ENCODE measurements around the gene LHX1.

LHX1 gene

DNA sequence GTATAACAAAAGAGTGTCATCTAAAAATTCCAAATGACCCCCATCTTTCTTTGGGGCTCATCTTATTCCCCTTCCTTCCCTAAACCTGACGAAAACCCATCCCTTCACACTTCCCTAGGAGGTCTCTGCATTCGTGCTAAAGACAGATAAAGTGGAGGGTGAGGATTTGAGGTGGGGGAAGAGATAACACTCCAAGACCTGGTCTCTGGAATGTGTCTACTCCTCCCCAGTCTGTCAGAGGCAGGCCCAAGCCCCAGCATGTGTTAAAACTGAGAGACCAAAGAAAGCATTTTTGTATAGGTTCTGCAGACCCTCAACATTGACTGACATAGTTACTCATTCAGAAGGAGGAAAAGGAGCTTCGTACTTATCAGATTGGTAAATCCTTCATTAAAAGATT lies 11.0 kb upstream of the LHX1 start:
- ATAC-seq = no peak
- TF ChIP-seq SNAI2 (CRISPR knock-in tag; IDR thresholded peaks at IDR 0.05) = no peak
- no peak for TF ChIP-seq TCF4 (CRISPR knock-in tag; IDR thresholded peaks at IDR 0.05; ENCODE audit: borderline replicate concordance)
- TF ChIP-seq ESRRG (CRISPR knock-in tag; IDR thresholded peaks at IDR 0.05) = no peak
- TF ChIP-seq ARNTL (CRISPR knock-in tag; IDR thresholded peaks at IDR 0.05; ENCODE audit: borderline replicate concordance, low read depth) = no peak
- TF ChIP-seq ZNF8 (CRISPR knock-in tag; IDR thresholded peaks at IDR 0.05) = no peak
- TF ChIP-seq PPARA (CRISPR knock-in tag; IDR thresholded peaks at IDR 0.05; ENCODE audit: borderline replicate concordance) = no peak
- no peak for TF ChIP-seq CSDC2 (CRISPR knock-in tag; IDR thresholded peaks at IDR 0.05)
- TF ChIP-seq BACH2 (CRISPR knock-in tag; IDR thresholded peaks at IDR 0.05; ENCODE audit: borderline replicate concordance) = no peak
- TF ChIP-seq CSRNP3 (CRISPR knock-in tag; IDR thresholded peaks at IDR 0.05) = no peak
- TF ChIP-seq ZNF70 (CRISPR knock-in tag; IDR thresholded peaks at IDR 0.05) = no peak
- TF ChIP-seq ZFP3 (CRISPR knock-in tag; IDR thresholded peaks at IDR 0.05) = no peak
- TF ChIP-seq CREB5 (CRISPR knock-in tag; IDR thresholded peaks at IDR 0.05; ENCODE audit: low read depth) = no peak
- no peak for TF ChIP-seq TOX (CRISPR knock-in tag; IDR thresholded peaks at IDR 0.05; ENCODE audit: borderline replicate concordance)
- TF ChIP-seq, protein P1, sequence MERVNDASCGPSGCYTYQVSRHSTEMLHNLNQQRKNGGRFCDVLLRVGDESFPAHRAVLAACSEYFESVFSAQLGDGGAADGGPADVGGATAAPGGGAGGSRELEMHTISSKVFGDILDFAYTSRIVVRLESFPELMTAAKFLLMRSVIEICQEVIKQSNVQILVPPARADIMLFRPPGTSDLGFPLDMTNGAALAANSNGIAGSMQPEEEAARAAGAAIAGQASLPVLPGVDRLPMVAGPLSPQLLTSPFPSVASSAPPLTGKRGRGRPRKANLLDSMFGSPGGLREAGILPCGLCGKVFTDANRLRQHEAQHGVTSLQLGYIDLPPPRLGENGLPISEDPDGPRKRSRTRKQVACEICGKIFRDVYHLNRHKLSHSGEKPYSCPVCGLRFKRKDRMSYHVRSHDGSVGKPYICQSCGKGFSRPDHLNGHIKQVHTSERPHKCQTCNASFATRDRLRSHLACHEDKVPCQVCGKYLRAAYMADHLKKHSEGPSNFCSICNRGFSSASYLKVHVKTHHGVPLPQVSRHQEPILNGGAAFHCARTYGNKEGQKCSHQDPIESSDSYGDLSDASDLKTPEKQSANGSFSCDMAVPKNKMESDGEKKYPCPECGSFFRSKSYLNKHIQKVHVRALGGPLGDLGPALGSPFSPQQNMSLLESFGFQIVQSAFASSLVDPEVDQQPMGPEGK (CRISPR knock-in tag; IDR thresholded peaks at IDR 0.05; ENCODE audit: borderline replicate concordance) = no peak
- TF ChIP-seq ISL1 (CRISPR knock-in tag; IDR thresholded peaks at IDR 0.05) = no peak

DNA sequence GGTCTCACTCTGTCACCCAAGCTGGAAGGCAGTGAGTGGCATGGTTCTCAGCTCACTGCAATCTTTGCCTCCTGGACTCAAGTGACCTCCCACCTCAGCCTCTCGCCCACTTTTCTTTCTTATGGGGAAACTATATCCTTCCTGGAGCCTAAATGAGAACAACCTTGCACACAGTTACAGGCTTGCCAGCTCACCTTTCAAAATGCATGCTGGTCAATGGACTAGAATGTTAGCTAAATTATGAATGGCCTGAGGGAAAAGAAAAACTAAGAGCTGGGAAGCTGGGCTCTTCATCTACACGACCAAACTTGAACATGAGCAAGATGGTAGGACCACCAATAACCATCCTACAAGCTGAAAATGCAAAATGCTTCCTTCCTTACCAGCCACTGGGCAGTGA lies 10.6 kb upstream of the LHX1 start:
- TF ChIP-seq ZNF70 (CRISPR knock-in tag; IDR thresholded peaks at IDR 0.05) (no peak), RARB (CRISPR knock-in tag; IDR thresholded peaks at IDR 0.05) (no peak), ZC3H10 (CRISPR knock-in tag; IDR thresholded peaks at IDR 0.05) (no peak), TCF4 (CRISPR knock-in tag; IDR thresholded peaks at IDR 0.05; ENCODE audit: borderline replicate concordance) (no peak), ISL1 (CRISPR knock-in tag; IDR thresholded peaks at IDR 0.05) (no peak), ZFP30 (CRISPR knock-in tag; IDR thresholded peaks at IDR 0.05) (no peak), ZNF8 (CRISPR knock-in tag; IDR thresholded peaks at IDR 0.05) (no peak), SNAI2 (CRISPR knock-in tag; IDR thresholded peaks at IDR 0.05) (no peak), ARNTL (CRISPR knock-in tag; IDR thresholded peaks at IDR 0.05; ENCODE audit: borderline replicate concordance, low read depth) (no peak)
- no peak for ATAC-seq

GRCh38 chr17:36928471-36929345 lies 8.6 kb upstream of the LHX1 start:
- no peak for TF ChIP-seq ZNF8 (CRISPR knock-in tag; IDR thresholded peaks at IDR 0.05)
- TF ChIP-seq TCF4 (CRISPR knock-in tag; IDR thresholded peaks at IDR 0.05; ENCODE audit: borderline replicate concordance) = no peak
- TF ChIP-seq ZC3H10 (CRISPR knock-in tag; IDR thresholded peaks at IDR 0.05) = no peak
- TF ChIP-seq PPARA (CRISPR knock-in tag; IDR thresholded peaks at IDR 0.05; ENCODE audit: borderline replicate concordance) = no peak
- no peak for TF ChIP-seq CREB5 (CRISPR knock-in tag; IDR thresholded peaks at IDR 0.05; ENCODE audit: low read depth)
- TF ChIP-seq ZFP3 (CRISPR knock-in tag; IDR thresholded peaks at IDR 0.05) = no peak
- no peak for TF ChIP-seq ZFP30 (CRISPR knock-in tag; IDR thresholded peaks at IDR 0.05)
- TF ChIP-seq OSR1 (CRISPR knock-in tag; IDR thresholded peaks at IDR 0.05) = no peak
- no peak for ATAC-seq

- no peak for ATAC-seq
- TF ChIP-seq ZNF8 (CRISPR knock-in tag; IDR thresholded peaks at IDR 0.05) (no peak), ARNTL (CRISPR knock-in tag; IDR thresholded peaks at IDR 0.05; ENCODE audit: borderline replicate concordance, low read depth) (no peak), GLIS3 (CRISPR knock-in tag; IDR thresholded peaks at IDR 0.05) (no peak), CSRNP3 (CRISPR knock-in tag; IDR thresholded peaks at IDR 0.05) (no peak), TSHZ2 (CRISPR knock-in tag; IDR thresholded peaks at IDR 0.05) (no peak), RARB (CRISPR knock-in tag; IDR thresholded peaks at IDR 0.05) (no peak)
These were observed 7.3 kb upstream of the LHX1 start for GRCh38 chr17:36929851-36930582.
